HG03460 (cell line): ENCODE measurements around the gene AVPR1B.

ENCODE experiments used
- ATAC-seq: cut with Tn5 transposase; IDR thresholded peaks from one replicate; pipeline ENCODE4 v1.9.1; 2021; ENCODE audit not compliant: unreplicated experiment

The AVPR1B gene

DNA sequence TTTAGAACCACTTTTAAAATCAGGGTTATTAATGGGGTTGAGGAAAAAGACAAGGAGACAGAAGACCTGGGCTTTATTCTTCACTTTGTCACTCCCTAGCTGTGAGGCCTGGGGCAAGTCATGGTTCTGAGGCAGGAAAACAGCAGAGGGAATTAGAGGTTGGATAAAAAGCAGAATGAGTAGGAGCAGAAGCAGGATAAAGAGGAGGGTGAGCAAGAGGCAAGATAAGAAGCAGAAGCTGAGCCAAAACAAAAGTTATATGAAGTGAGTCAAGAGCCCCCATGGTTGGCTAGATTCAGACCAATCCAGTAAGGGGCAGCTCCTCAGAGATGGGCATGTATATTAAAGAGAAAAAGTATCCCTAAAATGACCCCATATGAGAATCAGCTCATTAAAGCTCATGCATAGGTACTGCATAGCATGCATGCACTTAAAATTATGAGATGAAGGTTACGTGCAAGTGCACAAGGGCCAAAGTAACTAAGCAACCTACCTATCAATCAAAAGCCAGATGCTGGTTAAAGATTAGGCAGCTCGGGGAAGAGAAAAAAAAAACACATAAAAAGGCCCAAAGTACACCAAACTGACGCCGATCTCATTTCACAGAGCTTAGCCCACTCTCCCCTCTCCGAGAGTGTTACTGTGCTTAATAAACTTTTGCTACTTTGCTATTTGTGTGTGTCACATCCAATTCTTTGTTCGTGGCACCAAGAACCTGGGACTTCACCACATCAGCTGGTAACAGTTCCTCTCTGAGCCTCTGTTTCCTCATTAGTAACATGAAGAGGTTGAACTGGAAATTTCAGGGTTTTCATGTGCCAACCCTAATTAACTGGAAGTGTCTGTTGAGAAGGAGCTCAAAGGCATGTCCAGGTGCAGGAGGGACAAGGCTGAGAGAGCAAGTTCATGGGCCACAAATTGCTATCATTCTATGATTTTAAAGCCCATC is 2.2 kb downstream of the AVPR1B start:
- no peak for ATAC-seq

DNA sequence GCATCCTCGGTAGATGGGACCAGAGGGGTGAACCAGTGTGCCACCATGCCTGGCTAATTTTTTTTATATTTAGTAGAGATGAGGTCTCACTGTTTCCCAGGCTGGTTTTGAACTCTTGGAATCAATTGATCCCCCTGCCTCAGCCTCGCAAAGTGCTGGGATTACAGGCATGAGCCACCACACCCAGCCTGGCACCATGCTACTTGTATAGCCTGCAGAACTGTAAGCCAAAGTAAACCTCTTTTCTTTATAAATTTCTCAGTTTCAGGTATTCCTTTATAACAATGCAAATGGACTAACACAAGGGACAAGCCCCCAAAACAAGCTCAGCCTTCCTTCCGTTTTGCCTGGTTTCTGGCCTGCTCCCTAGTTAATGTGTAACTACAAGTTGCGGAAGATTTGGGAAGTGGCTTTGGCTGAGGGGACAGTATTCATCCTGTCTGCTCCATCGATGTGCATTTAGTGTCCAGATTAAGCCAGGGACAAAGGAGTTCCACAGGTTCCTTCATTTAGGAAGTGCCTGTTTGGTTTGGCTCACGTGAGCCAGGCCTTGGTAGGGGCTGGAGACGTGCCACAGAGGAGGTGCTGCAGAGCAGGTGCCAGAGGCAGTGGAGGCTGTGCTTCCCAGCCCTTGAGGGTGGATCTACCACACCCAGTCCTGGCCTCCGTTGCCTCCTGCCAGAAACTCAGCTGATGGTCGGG is 4.4 kb downstream of the AVPR1B start:
- ATAC-seq, result no peak

DNA sequence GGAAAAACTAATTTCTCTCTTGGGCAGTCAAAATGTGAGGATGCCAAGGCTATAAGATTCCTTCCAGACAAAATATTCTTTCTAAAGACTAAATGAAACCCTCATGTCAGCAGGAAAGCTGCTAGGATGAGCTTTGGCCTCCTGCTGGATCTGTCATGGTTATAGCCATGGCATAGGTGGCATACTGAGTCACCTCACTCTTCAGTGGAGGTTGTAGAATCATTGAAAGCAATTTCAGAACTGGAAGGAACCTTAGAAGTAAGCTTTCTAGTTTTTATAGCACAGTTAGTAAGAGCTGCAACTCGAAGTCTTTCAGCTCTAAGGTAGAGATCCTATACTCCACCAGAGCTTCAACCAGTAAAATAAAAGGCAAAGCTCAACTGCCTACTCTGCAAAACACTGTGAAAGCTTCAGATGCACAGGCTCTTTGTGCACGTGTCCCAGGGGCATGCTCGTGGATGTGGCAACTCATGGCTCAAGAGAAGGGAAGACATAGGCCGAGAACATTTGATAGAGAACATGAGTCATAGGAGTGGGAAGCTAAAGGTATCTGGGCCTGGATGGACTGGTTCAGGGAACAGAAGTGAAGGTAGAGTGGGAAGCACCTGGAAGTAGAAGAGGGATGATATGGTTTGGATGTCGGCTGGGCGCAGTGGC is 5.8 kb downstream of the AVPR1B start:
- ATAC-seq, result no peak

DNA sequence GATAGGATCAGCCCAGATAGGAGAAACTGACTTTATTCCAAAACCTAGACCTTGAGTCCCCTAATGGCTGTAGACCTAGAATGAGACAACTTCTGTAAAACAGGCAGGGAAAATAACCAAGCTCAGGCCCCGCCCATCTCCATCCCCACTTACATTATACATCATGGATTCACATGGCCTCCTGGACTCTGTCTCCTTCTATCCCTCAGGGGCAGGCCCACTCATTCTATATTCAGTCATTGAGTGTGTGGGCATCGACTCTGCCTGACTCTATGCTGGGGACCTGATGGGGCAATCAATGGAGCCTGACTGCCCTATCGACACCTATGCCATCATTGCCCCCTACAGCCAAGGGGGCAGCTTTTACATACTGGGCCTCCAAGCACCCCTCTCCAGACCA is 6.4 kb downstream of the AVPR1B start:
- no peak for ATAC-seq

DNA sequence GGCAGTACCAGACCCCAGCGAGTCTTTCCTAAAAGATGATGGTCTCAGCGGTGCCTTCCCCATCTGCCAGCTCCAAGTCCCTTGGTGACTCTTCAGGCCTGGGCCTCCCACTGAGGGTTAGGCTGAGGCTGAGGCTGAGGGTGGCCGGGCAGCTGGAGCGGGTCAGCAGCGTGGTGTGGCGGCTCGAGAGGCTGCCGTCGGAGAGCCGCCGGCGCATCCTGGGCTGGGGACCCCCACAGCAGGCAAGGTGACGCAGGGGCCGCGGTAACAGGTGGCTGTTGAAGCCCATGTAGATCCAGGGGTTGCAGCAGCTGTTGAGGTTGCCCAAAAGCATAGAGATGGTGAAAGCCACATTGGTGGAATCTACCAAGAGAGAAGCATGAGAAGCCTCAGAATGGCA is 7.0 kb downstream of the AVPR1B start:
- ATAC-seq, result no peak

DNA sequence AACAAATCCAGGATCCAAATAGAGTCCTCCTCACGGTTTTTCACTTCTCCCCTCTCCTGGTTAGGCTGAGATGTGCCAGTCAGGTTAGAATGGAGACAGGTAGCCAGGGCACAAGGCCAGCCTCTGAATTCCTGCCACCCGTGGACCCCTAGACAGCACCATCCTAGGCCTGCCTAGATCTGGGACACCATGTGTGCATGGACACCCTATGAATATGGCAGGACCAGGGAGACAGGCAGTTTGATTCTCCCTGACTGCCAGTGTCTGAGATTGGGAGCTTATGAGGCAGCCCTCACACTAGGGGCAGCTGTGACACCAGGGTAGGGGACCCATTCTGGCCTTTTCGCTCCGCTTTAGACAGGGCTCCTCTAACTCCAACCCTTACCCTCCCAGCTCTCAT is 7.5 kb downstream of the AVPR1B start:
- ATAC-seq, result no peak

DNA sequence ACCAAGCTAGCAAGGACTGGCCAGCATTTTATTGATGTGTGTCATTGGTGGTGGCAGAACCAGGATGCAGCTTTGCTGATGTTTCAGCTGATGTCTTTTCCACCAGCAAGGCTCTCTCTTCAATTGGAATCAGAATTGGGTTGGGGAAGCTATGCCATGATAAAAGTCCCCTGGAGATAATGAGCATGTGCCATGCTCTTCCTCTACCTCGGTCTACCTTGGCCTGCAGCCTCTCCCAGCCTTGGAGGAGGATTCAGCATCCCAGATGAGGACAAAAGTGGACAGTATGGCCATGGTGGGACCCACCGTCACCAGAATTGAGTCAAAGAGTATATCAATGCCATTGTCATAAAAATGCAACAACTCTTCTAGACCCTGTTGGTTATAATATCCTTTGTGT is 8.6 kb downstream of the AVPR1B start:
- ATAC-seq, result no peak

DNA sequence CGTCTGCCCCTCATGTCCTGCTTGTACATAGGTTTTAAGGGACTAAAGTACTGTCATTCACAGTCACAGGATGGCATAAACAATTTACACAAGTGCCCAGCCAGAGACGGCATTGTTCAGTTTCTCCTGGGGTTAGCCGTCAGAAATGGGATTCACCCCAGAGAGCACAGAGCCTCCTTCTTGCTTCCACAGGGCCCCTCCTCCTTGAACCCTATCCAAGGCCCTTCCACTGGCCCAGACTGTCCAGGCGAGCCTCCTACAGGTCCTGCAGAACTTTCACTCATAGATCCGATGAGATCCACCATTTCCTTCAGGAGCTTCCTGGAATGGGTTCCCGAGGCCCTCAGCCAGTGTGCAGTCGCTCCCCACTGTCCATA is 10.0 kb downstream of the AVPR1B start:
- no peak for ATAC-seq

DNA sequence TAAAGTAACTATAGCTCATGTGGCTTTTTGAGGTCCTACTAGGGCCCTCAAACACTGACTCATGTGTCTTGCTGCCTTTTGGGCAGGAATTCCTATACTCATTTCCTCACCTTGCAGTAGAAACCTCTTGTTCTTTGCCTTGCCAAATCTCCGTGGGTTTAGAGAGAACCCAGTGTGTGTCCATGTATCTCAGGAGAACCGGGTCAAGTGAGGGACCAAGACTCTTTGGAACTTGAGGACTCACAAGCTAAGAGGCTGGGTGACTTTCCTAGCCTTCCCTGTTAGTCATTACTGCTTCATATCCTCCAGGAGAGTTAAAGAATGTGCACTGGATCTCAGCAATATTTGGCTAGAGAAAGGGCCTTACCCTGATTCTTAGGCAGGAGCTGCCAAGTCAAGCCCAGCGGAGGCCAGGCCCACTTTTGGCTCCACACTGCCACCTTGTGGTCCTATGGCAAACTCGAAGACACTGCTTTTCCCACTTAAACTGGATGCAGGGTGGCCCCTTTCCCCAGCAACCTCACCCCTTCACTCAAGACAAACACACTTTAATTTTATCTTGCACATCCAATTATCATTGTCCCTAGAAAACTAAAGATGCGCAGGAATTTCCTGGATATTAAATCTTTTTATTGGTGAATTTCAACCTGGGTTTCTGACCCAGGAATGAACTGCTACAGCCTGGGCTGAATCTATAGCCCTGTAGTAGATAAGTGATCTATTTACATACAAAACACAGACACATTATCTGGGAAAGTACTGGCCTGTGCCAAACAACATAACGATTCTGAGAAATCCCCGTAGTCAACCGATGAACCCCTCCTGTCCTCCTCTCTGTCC is 10.6 kb downstream of the AVPR1B start:
- no peak for ATAC-seq

DNA sequence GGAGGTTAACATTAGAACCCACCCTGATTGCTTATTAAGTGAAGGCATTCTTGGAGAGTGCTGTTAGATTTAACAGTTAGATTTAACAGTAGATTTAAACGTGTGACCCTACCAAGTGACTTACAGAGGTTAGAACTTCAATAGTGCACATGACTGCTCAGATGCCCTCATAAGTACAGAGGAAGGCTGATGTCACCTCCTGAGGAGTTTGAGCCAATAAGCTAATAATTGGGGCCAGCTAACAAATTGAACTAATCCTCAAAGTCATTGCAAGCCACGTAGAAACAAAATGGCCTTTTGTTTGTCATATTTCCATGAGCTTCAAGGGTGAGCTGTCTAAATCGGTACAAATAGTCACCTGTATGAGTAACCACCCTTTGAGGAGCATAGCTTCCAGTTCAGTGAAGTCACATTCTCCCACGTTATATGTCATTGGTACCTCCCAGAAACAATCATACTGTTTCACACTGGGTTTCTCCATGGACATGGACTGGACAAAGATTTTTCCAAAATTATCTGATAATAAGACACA is 11.7 kb downstream of the AVPR1B start:
- ATAC-seq, result no peak

DNA sequence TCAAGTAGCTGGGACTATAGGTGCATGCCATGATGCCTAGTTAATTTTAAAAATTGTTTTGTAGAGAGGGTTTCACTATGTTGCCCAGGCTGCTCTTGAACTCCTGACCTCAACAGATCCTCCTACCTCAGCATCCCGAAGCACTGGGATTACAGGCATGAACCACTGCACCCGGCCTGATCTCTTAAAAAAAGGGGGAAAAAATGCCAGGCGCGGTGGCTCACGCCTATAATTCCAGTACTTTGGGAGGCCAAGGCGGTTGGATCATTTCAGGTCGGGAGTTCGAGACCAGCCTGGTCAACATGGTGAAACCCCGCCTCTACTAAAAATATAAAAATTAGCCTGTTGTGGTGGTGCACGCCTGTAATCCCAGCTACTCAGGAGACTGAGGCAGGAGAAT is 13.2 kb downstream of the AVPR1B start:
- ATAC-seq, result no peak

DNA sequence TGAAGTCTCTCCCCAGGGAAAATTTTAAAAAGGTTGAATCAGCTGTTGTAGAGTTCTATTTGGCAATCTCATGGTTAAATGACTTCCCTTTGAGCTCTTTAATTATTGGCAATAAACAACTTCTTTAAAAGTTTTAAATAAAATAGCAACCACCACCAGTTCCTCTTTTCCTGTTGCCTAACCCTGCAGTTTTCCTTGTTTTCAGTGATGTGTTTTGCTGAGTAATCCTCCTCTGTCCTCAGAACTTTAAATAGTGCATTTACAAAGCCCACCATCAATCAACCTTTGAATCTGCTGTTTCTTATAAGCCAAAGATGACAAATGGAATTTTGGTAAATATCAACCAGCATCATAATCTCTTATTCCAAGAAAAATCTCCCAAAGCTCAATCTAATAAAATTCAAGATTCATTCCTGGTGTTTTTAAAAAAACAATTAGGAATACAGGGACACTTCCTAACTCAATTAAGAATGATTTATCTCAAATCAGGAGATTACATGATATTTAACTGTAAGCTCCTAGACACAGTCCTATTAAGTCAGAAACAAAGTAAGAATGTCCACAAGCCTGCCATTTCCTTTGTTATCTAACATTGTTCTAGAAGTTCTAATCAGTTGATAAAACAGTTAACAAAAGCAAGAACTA is 14.8 kb downstream of the AVPR1B start:
- no peak for ATAC-seq

DNA sequence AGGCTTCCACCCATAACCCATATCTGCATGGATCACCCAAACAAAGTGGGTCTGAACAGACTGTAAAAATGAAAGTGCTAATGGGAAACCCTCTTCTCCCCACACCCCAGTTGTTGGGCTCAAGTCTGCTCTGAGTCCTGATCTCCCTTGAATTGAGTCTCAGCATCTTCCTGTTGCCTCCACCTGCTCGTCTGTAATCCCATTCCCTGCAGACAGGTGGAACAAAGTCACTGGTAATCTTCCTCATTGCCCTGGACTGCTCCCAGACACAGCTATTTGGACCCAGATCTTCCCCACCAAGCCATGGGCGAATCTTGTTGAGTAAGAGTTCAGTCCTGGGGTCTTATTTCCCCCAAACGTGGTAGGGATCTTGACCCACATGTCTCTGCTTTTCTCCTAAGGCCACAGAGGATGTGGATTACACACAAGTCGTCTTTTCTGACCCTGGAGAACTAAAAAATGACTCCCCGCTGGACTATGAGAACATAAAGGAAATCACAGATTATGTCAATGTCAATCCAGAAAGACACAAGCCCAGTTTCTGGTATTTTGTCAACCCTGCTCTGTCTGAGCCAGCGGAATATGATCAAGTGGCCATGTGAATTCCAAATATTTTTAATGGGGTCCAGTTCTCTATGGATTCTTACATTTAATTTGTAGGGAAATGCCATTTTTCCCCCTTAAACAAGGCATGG is 15.7 kb downstream of the AVPR1B start:
- ATAC-seq, result no peak

DNA sequence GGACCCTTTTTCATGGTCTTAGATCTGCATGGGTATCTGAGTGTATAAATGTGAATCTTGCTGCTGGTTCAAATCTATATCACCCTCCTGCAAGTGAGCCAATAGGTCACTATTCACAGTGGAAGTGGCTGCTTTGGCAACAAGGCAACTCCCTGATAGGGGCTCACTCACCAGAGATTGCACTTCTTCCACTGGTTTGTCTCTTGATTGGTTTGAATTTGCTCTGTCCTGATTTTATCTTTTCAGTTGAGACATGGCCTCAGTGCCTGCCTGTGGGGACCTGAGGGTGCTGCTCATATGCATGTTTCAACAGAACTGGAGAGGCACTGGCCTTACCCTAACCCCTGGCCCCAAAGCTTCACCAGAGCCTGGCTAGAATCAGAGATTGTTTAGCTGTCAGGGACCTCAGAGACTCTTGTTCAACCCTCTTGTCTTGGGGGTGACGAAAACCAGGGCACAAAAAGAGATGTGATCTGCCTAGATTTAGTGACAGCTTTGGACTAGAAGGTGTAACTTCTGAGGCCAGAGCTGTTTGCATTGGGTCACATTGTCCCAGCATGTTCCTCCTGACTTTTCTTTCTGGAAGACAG is 16.9 kb downstream of the AVPR1B start:
- ATAC-seq, result no peak

DNA sequence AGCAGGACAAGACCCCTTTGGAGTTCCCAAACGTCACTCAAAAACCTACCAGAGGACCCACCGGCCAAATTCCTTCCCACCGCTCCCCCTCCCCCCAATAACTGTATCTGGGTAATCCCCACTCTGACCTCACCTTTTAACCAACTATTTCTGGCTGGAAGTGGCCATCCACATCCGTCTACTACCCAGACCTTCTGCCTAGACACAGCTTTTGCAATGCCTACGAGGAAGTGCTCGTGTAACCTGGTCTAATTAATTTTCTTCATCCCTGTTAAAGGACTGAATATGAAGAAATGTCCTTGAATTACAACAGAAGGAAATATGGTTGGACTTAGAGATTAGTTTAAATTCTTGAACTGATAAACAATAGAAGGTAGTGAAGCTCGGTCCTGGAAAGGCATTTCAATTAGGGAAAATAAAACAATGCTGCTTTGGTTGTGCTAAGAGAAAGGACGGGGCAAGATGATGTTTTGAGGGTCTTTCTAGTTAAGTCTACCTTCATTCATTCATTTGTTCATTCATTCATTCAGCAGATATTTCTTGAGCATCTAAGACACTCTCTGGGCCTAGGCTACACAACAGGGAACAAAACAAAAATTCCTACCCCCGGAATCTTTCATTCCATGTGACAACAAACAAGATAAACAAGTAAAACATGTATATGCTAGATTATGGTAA is 18.8 kb downstream of the AVPR1B start:
- ATAC-seq, result no peak

DNA sequence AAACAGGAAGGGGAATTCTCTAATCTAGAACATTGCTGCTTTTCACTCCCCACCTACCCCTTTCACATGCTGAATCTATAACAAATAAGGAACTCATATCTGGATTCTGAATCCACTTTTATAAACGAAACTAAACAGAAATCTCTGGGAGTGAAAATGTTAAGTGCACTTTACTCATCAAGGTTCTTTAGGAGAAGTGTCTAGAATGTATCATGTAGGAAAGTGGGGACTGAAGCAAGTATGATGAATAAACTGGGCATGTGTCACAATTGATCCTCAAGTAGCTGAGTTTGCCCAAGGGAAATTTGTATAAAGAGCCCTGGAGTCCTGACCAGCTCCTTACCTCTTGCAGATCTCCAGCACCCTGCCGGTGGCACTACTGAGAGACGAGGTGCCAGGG is 19.8 kb downstream of the AVPR1B start:
- no peak for ATAC-seq

DNA sequence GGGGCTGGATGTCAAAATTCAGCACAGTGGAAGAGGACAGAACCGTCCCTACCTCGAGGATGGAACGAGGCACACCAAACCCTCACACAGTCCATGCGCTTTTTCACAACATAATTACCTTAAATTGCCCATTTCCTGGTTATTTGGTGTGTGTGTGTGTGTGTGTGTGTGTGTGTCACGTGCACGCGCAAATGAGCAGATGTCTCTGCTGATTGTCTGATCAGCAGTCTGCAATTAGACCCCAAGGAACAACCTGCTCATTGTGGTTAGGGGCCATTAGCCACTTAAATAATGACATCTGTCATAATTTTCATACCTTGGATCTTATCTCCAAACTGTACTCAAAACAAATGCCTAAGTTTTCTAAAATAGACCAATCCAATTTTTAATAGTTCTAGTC is 23.2 kb downstream of the AVPR1B start:
- ATAC-seq, result no peak

DNA sequence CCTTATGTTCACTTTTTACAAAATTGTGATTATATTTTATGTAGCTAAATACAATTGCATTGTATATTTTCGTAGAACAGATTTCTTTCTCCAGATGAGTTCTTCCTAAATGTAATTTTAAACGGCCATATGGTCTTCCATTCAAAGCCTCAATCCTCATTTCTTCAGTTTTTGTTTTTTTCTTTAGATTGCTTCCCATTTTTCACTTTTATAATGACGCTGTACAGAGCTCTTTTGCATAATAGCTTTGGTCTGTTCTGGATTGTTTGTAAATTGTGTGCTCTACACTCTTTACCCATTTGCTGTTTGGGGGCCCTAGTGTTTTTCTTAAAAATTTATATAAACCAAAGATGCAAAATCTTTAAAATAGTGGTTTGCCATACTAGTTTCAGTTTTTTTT is 27.8 kb downstream of the AVPR1B start:
- no peak for ATAC-seq

DNA sequence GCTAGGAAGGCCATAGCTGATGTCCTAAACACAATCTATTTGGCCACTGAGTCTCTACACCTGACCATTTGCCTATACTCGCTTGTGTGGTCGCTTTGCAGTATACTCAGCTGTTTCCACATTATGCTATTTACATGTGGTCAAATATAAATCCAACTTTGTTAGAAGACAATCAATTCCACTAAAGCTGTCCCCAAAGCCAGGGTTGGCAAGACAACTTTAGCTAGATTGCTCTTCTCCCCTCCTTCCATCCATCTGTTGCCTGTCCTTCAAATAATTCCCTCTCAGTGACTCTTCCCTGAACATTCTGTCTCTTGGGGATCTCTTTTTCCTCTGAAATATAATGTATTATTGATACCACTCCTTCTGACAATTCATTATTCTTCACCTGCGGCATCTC is 30.1 kb downstream of the AVPR1B start:
- no peak for ATAC-seq
